Spleen (tissue), 11 donors: ENCODE measurements around the gene TAF1B. TPM values are rescaled to one million over a fixed set of nuclear protein-coding genes. Genes with fewer than 3 reads are reported as not detected.
A peak's percentile ranks its signal among the peaks of the same experiment; 100 is the strongest.

ENCODE experiments used
- DNase-seq: peaks from one replicate; pipeline ENCODE4 v3.0.0-alpha.2; 2020
- H3K27ac ChIP-seq, 8 donors: fragments of 200-600 bp; sonication (generic) in 7 of 8; 1 replicate in 4 of 8; 2 replicates in 4 of 8; pipeline versions ENCODE4 v1.5.0 to v1.8.0; 2016 to 2021; ENCODE audit warnings: inconsistent platforms in 4 of 8, mild to moderate bottlenecking in 4 of 8, moderate library complexity in 1 of 8
- H3K27me3 ChIP-seq, 7 donors: fragments of 200-600 bp; sonication (generic) in 6 of 7; replicated peaks in 1 of 7; 1 replicate in 4 of 7; 2 replicates in 3 of 7; pipeline versions ENCODE4 v1.5.0 to v1.8.0; 2016 to 2021; ENCODE audit warnings: inconsistent platforms in 3 of 7, mild to moderate bottlenecking in 1 of 7
- H3K36me3 ChIP-seq, 6 donors: fragments of 200-600 bp; sonication (generic) in 5 of 6; 1 replicate in 4 of 6; 2 replicates in 2 of 6; pipeline versions ENCODE4 v1.5.0 to v1.8.0; 2016 to 2021; ENCODE audit warnings: inconsistent platforms in 2 of 6
- H3K4me1 ChIP-seq, 6 donors: fragments of 200-600 bp; sonication (generic) in 5 of 6; 1 replicate in 3 of 6; 2 replicates in 3 of 6; pipeline versions ENCODE4 v1.5.0 to v1.8.0; 2016 to 2021; ENCODE audit warnings: inconsistent platforms in 3 of 6
- H3K4me3 ChIP-seq, 8 donors: fragments of 200-600 bp; sonication (generic) in 7 of 8; 1 replicate in 4 of 8; 2 replicates in 4 of 8; pipeline versions ENCODE4 v1.5.0 to v1.8.0; 2016 to 2021; ENCODE audit warnings: inconsistent platforms in 4 of 8, mild to moderate bottlenecking in 4 of 8, moderate library complexity in 2 of 8
- H3K9me3 ChIP-seq, 8 donors: fragments of 200-600 bp; sonication (generic) in 7 of 8; 1 replicate in 4 of 8; 2 replicates in 4 of 8; pipeline versions ENCODE4 v1.5.0 to v1.8.0; 2016 to 2021; ENCODE audit warnings: inconsistent platforms in 4 of 8
- POLR2A ChIP-seq, 3 donors: fragments of 450-650 bp; IDR thresholded peaks; one replicate each; pipeline ENCODE4 v1.5.1; 2017; ENCODE audit warnings: antibody characterized with exemption in 3 of 3, mild to moderate bottlenecking in 1 of 3
- POLR2AphosphoS5 ChIP-seq, 3 donors: sonication (generic); formaldehyde crosslinking; IDR thresholded peaks; one replicate each; pipeline ENCODE4 v1.5.1; 2017; ENCODE audit warnings: antibody characterized with exemption in 3 of 3
- WGBS, 5 donors: extraction: QIAGEN DNeasy Blood & Tissue Kit in 3 of 5; methylation state at CpG; one replicate each; pipeline versions ENCODE4 v1.1.5 to v1.1.7; 2013 to 2018; 5-methylcytosine and 5-hydroxymethylcytosine counted together
- intact Hi-C: fragments of 100-400 bp; cut with DNase I; formaldehyde crosslinking; loops from one replicate; pipeline ENCODE4 v1.15.0; 2023; ENCODE audit warnings: low total_unique reads
- polyA plus RNA-seq, 3 donors: library from polyadenylated mRNA; stranded (reverse); fragments of 200-250 nt; gene quantifications; one replicate each; pipeline ENCODE4 v1.2.1, GENCODE V29; 2013
- total RNA-seq, 7 donors: library from RNA; depleted of rRNA in 3 of 7; stranded (reverse); fragments of >200 nt in 3 of 7; fragmentation: NEBNext Ultra II Directional in 4 of 7; extraction: Animal tissue kit (Norgen Biotek cat#: 25700) in 4 of 7; gene quantifications; one replicate each; pipeline versions ENCODE4 v1.1.0 to v1.2.1, GENCODE V29; 2016 to 2021
- TF ChIP-seq, protein P1 (sequence below), 11 experiments: fragments of 200-600 bp in 7 of 11; fragments of 450-650 bp in 4 of 11; sonication (generic) in 4 of 11; IDR thresholded peaks in 8 of 11; conservative IDR thresholded peaks in 3 of 11; 1 replicate in 7 of 11; 2 replicates in 4 of 11; pipeline versions ENCODE4 v1.4.0 to v1.8.0; 2016 to 2021; ENCODE audit warnings: antibody characterized with exemption in 11 of 11, inconsistent platforms in 4 of 11, mild to moderate bottlenecking in 1 of 11
- donor health status: healthy with polysubstance abuse.
- donor health status: DM: no; HTN: no; CAD: no; lungs with moderate emphysema.
- donor health status: DM: no; HTN: no; CAD: no.
- donor health status: Bipolar disorder and iron deficiency.
- donor health status: healthy.
- donor health status: DM: no; HTN: no; CAD: no.
- donor health status: DM: yes; HTN: yes; CAD: no.

TAF1B gene
- total and polyA plus RNA-seq, 10 donors, result 3.8 to 26.5 (median 16.7) TPM

GRCh38 chr2:9950521-9951271, 107.4 kb downstream of the TAF1B start:
- peak overlapping the region; percentile 33 to 88 (median 78) for H3K27ac ChIP-seq
- peaks cover 0 to 64% (median 10%) of the 10 kb centered on the region in 7 donors for H3K27me3 ChIP-seq
- no peaks in the 10 kb centered on the region for H3K9me3 ChIP-seq
- no peaks in the 10 kb centered on the region for H3K36me3 ChIP-seq
- TF ChIP-seq POLR2AphosphoS5 (IDR thresholded peaks at IDR 0.05) (no peak), POLR2A (IDR thresholded peaks at IDR 0.05) (no peak)
- TF ChIP-seq, protein P1, sequence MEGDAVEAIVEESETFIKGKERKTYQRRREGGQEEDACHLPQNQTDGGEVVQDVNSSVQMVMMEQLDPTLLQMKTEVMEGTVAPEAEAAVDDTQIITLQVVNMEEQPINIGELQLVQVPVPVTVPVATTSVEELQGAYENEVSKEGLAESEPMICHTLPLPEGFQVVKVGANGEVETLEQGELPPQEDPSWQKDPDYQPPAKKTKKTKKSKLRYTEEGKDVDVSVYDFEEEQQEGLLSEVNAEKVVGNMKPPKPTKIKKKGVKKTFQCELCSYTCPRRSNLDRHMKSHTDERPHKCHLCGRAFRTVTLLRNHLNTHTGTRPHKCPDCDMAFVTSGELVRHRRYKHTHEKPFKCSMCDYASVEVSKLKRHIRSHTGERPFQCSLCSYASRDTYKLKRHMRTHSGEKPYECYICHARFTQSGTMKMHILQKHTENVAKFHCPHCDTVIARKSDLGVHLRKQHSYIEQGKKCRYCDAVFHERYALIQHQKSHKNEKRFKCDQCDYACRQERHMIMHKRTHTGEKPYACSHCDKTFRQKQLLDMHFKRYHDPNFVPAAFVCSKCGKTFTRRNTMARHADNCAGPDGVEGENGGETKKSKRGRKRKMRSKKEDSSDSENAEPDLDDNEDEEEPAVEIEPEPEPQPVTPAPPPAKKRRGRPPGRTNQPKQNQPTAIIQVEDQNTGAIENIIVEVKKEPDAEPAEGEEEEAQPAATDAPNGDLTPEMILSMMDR (IDR thresholded peaks at IDR 0.05 in 8 of 11, conservative IDR thresholded peaks at IDR 0.05 in 3 of 11), result peak in 1 of 11 experiments; percentile 33
- H3K4me3 ChIP-seq, result peak overlapping the region; percentile 46 to 92 (median 74)
- WGBS, 5 donors, result 7 to 20% (median 9%) methylated on average over 25 to 76 of the region's 76 CpGs
- peaks cover 4 to 27% (median 19%) of the 10 kb centered on the region in 6 donors for H3K4me1 ChIP-seq
- peak; percentile 91 for DNase-seq
- intact Hi-C loops, result loop anchor here (10.0 kb wide), 1 partner anchor 136 kb away; no protein-coding TSS in a partner anchor

- Histone ChIP-seq H3K4me3 (peak overlapping the region; percentile 46 to 92 (median 74)), H3K27me3 (peaks cover 0 to 59% (median 10%) of the 10 kb centered on the region in 7 donors), H3K36me3 (no peaks in the 10 kb centered on the region), H3K27ac (peak overlapping the region; percentile 33 to 88 (median 78)), H3K9me3 (no peaks in the 10 kb centered on the region), H3K4me1 (peaks cover 4 to 27% (median 19%) of the 10 kb centered on the region in 6 donors)
- no peak for DNase-seq
- TF ChIP-seq POLR2AphosphoS5 (IDR thresholded peaks at IDR 0.05) (no peak), POLR2A (IDR thresholded peaks at IDR 0.05) (no peak)
- TF ChIP-seq, protein P1 (IDR thresholded peaks at IDR 0.05 in 8 of 11, conservative IDR thresholded peaks at IDR 0.05 in 3 of 11), result peak in 2 of 11 experiments; percentile 9 to 21
- intact Hi-C loops, result loop anchor here (10.0 kb wide), 1 partner anchor 136 kb away; no protein-coding TSS in a partner anchor
- 0% methylated on average over 10 to 47 of the region's 47 CpGs for WGBS, 5 donors
Measured at GRCh38 chr2:9951272-9951521, 107.9 kb downstream of the TAF1B start.

GRCh38 chr2:9951522-9952285, 108.4 kb downstream of the TAF1B start, which contains the start of gene GRHL1:
TSS of gene GRHL1 (plus strand) at chr2:9951693. CDS start at chr2:9951834, 141 bp downstream.
- peak; percentile 98 for DNase-seq
- TF ChIP-seq POLR2AphosphoS5 (IDR thresholded peaks at IDR 0.05), result peak; percentile 28 to 73 (median 70)
- TF ChIP-seq POLR2A (IDR thresholded peaks at IDR 0.05), result no peak
- 0 to 1% (median 0%) methylated on average over 2 to 111 of the region's 111 CpGs for WGBS, 5 donors
- Histone ChIP-seq H3K4me1 (peaks cover 4 to 27% (median 19%) of the 10 kb centered on the region in 6 donors), H3K4me3 (peak within 1 kb of the TSS; percentile 58 to 92 (median 75)), H3K9me3 (no peaks in the 10 kb centered on the region), H3K27ac (peak within 1 kb of the TSS; percentile 33 to 88 (median 78)), H3K36me3 (no peaks in the 10 kb centered on the region), H3K27me3 (peaks cover 0 to 55% (median 10%) of the 10 kb centered on the region in 7 donors)
- intact Hi-C loops, result loop anchor here (10.0 kb wide), 1 partner anchor 137 kb away; no protein-coding TSS in a partner anchor

DNA sequence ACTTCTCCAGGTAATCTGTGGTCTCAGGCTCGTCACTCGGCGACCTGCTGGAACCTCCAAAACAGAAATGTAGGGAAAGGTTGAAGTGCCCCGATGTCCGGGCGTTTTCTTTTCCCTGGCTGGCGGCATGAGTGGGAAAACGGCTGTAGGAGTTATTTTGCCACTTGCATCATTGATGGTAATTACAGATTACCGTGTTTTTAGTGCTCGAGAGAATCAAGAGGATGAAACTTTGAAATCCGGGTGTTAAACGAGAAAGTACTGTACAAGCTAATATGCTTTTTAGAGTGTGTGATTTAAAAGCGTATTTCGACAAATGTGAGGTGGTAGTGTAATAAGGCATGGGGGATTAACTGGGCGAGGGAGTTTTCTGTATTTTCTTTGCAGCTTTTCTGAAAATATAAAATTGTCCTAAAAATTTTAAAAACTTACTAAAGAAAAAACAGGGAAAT, 109.0 kb downstream of the TAF1B start:
- no peaks in the 10 kb centered on the region for H3K9me3 ChIP-seq
- WGBS, 5 donors, result 21 to 30% (median 23%) methylated on average over 15 of the region's 15 CpGs
- peak overlapping the region; percentile 56 to 92 (median 75) for H3K4me3 ChIP-seq
- DNase-seq, result no peak
- peaks cover 4 to 27% (median 19%) of the 10 kb centered on the region in 6 donors for H3K4me1 ChIP-seq
- no peaks in the 10 kb centered on the region for H3K36me3 ChIP-seq
- no peak for TF ChIP-seq POLR2A (IDR thresholded peaks at IDR 0.05)
- TF ChIP-seq, protein P1 (IDR thresholded peaks at IDR 0.05 in 8 of 11, conservative IDR thresholded peaks at IDR 0.05 in 3 of 11), result no peak
- TF ChIP-seq POLR2AphosphoS5 (IDR thresholded peaks at IDR 0.05), result no peak
- H3K27ac ChIP-seq, result no peak overlapping the region
- H3K27me3 ChIP-seq, result peaks cover 0 to 50% (median 10%) of the 10 kb centered on the region in 7 donors
- intact Hi-C loops, result loop anchor here (10.0 kb wide), 1 partner anchor 138 kb away; no protein-coding TSS in a partner anchor
